Ascending aorta (tissue), 2 donors: ENCODE results near the gene PRTFDC1. TPM values are rescaled to one million over a fixed set of nuclear protein-coding genes. Genes with fewer than 3 reads are reported as not detected.

Experiments
- DNase-seq, 2 donors: peaks; one replicate each; pipeline ENCODE4 v3.0.0-alpha.2; 2019; ENCODE audit warnings: low spot score in 2 of 2
- H3K27ac ChIP-seq, 2 donors: fragments of 200-600 bp; sonication (generic); one replicate each; pipeline ENCODE4 v1.5.1; 2016 to 2017; ENCODE audit warnings: mild to moderate bottlenecking in 1 of 2
- H3K27me3 ChIP-seq: fragments of 200-600 bp; sonication (generic); one replicate; pipeline ENCODE4 v1.5.1; 2017
- H3K36me3 ChIP-seq, 2 donors: fragments of 200-600 bp; sonication (generic); one replicate each; pipeline ENCODE4 v1.5.1; 2016
- H3K4me1 ChIP-seq, 2 donors: fragments of 200-600 bp; sonication (generic); one replicate each; pipeline ENCODE4 v1.5.1; 2016 to 2017; ENCODE audit warnings: mild to moderate bottlenecking in 1 of 2
- H3K4me3 ChIP-seq, 2 donors: fragments of 200-600 bp; sonication (generic); one replicate each; pipeline ENCODE4 v1.5.1; 2016 to 2017; ENCODE audit warnings: mild to moderate bottlenecking in 1 of 2
- H3K9me3 ChIP-seq, 2 donors: fragments of 200-600 bp; sonication (generic); one replicate each; pipeline ENCODE4 v1.5.1; 2016
- CTCF ChIP-seq, 3 experiments: fragments of 200-600 bp in 2 of 3; fragments of 450-650 bp in 1 of 3; sonication (generic) in 2 of 3; IDR thresholded peaks; one replicate each; pipeline ENCODE4 v1.5.1; 2016 to 2019; ENCODE audit warnings: antibody characterized with exemption in 3 of 3, mild to moderate bottlenecking in 1 of 3, moderate library complexity in 1 of 3
- intact Hi-C: fragments of 100-400 bp; cut with DNase I; formaldehyde crosslinking; loops from one replicate; pipeline ENCODE4 v1.15.1; 2023
- total RNA-seq: library from RNA; depleted of rRNA; stranded (reverse); fragments of >200 nt; gene quantifications from one replicate; pipeline ENCODE4 v1.1.0, GENCODE V29; 2016

The PRTFDC1 gene
- total RNA-seq, 1 donor from 2014 or later = 3.6 TPM

- no peaks in the 10 kb centered on the region for H3K27me3 ChIP-seq
- no peak for TF ChIP-seq CTCF (IDR thresholded peaks at IDR 0.05)
- H3K36me3 ChIP-seq = no peaks in the 10 kb centered on the region
- H3K27ac ChIP-seq = no peak overlapping the region
- H3K9me3 ChIP-seq = no peaks in the 10 kb centered on the region
- no peaks in the 10 kb centered on the region for H3K4me1 ChIP-seq
- intact Hi-C loops = no loop called here
- no peak for DNase-seq
- H3K4me3 ChIP-seq = no peak overlapping the region
Observed at GRCh38 chr10:24938525-24938924, 13.9 kb downstream of the PRTFDC1 start.

GRCh38 chr10:24938076-24938475 is 14.3 kb downstream of the PRTFDC1 start:
- Histone ChIP-seq H3K9me3 (no peaks in the 10 kb centered on the region), H3K36me3 (no peaks in the 10 kb centered on the region), H3K4me3 (no peak overlapping the region), H3K27ac (no peak overlapping the region), H3K27me3 (no peaks in the 10 kb centered on the region), H3K4me1 (no peaks in the 10 kb centered on the region)
- no peak for TF ChIP-seq CTCF (IDR thresholded peaks at IDR 0.05)
- intact Hi-C loops = no loop called here
- DNase-seq = no peak

GRCh38 chr10:24935504-24936292 is 16.7 kb downstream of the PRTFDC1 start:
- TF ChIP-seq CTCF (IDR thresholded peaks at IDR 0.05) = no peak
- H3K9me3 ChIP-seq = no peaks in the 10 kb centered on the region
- no peak overlapping the region for H3K27ac ChIP-seq
- H3K36me3 ChIP-seq = no peaks in the 10 kb centered on the region
- H3K4me1 ChIP-seq = no peaks in the 10 kb centered on the region
- H3K4me3 ChIP-seq = no peak overlapping the region
- no peak for DNase-seq
- no peaks in the 10 kb centered on the region for H3K27me3 ChIP-seq
- intact Hi-C loops = no loop called here

- TF ChIP-seq CTCF (IDR thresholded peaks at IDR 0.05) = no peak
- intact Hi-C loops = no loop called here
- Histone ChIP-seq H3K27ac (no peak overlapping the region), H3K4me3 (no peak overlapping the region), H3K9me3 (no peaks in the 10 kb centered on the region), H3K4me1 (peaks cover 0 to 15% of the 10 kb centered on the region in 2 donors), H3K36me3 (no peaks in the 10 kb centered on the region), H3K27me3 (no peaks in the 10 kb centered on the region)
- DNase-seq = no peak
Observed at GRCh38 chr10:24931236-24931635, 21.2 kb downstream of the PRTFDC1 start.

- H3K27ac ChIP-seq = no peak overlapping the region
- DNase-seq = no peak
- intact Hi-C loops = no loop called here
- H3K4me1 ChIP-seq = peaks cover 0 to 15% of the 10 kb centered on the region in 2 donors
- no peak overlapping the region for H3K4me3 ChIP-seq
- no peaks in the 10 kb centered on the region for H3K27me3 ChIP-seq
- no peaks in the 10 kb centered on the region for H3K36me3 ChIP-seq
- no peak for TF ChIP-seq CTCF (IDR thresholded peaks at IDR 0.05)
- H3K9me3 ChIP-seq = no peaks in the 10 kb centered on the region
Observed at GRCh38 chr10:24930427-24930826, 22.0 kb downstream of the PRTFDC1 start.
